Erythroblast (primary cell): ENCODE measurements around the gene TRIOBP.

ENCODE experiments used
- GATA1 ChIP-seq: IDR thresholded peaks from 2 replicates; pipeline ENCODE4 v1.6.1; 2011; ENCODE audit warnings: low read depth, mild to moderate bottlenecking, control low read depth, low read length, moderate library complexity
- POLR2A ChIP-seq: IDR thresholded peaks from 2 replicates; pipeline ENCODE4 v1.6.1; 2011; ENCODE audit warnings: mild to moderate bottlenecking, low read length

DNA sequence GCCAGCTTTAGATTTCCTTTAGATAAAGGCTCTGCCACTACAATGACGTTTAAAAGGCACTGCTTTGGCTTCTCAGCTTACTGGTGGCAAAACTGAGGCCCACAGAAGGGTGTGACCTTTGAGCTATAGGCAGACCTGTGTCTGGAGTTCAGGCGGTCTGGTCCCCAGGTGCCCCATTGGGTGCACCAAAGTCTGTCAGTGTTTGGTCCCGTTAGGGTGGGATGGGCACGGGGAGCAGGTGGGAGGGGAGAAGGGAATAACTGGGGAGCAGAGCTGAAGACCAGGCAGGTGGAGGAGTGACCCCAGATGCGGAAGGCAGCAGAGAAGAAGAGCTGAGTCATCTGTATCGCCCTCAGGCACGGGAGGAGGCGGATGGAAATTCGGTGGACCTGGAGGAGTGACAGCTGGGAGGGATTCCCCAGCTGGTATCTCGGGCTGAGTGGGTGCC, 65.6 kb downstream of the TRIOBP start:
- TF ChIP-seq POLR2A (no peak), GATA1 (no peak)
